Kidney epithelial cell (primary cell): ENCODE measurements around the gene NEK11. TPM values are rescaled to one million over a fixed set of nuclear protein-coding genes. Genes with fewer than 3 reads are reported as not detected.
"Not testable (repeated sequence)": the region's sequence is repeated elsewhere in the genome, so short reads cannot be mapped to it uniquely, and the experiment has no call there.

ENCODE experiments used
- DNase-seq: peaks from one replicate; pipeline ENCODE4 v3.0.0-alpha.2; 2010; ENCODE audit warnings: low read depth
- H3K27me3 ChIP-seq: 2 replicates; pipeline ENCODE4 v1.6.0; 2011; ENCODE audit warnings: low read length; ENCODE audit not compliant: control insufficient read depth, insufficient read depth
- H3K36me3 ChIP-seq: 2 replicates; pipeline ENCODE4 v1.5.1; 2011; ENCODE audit warnings: low read length; ENCODE audit not compliant: control insufficient read depth, insufficient read depth
- H3K4me3 ChIP-seq: 2 replicates; pipeline ENCODE4 v1.5.1; 2011; ENCODE audit warnings: low read depth, mild to moderate bottlenecking, control low read depth, low read length
- total RNA-seq: library from RNA; depleted of rRNA; stranded (reverse); fragments of >200 nt; gene quantifications from 2 replicates; pipeline ENCODE4 v1.2.3, GENCODE V29; 2015
- TF ChIP-seq, protein P1 (sequence below): IDR thresholded peaks from 2 replicates; pipeline ENCODE4 v1.5.1; 2011; ENCODE audit warnings: mild to moderate bottlenecking, moderate library complexity, low read length, control low read depth, inconsistent platforms; ENCODE audit not compliant: insufficient read depth, poor library complexity, severe bottlenecking

Gene NEK11
- total RNA-seq, 1 donor from 2014 or later, result 7.6 TPM

DNA sequence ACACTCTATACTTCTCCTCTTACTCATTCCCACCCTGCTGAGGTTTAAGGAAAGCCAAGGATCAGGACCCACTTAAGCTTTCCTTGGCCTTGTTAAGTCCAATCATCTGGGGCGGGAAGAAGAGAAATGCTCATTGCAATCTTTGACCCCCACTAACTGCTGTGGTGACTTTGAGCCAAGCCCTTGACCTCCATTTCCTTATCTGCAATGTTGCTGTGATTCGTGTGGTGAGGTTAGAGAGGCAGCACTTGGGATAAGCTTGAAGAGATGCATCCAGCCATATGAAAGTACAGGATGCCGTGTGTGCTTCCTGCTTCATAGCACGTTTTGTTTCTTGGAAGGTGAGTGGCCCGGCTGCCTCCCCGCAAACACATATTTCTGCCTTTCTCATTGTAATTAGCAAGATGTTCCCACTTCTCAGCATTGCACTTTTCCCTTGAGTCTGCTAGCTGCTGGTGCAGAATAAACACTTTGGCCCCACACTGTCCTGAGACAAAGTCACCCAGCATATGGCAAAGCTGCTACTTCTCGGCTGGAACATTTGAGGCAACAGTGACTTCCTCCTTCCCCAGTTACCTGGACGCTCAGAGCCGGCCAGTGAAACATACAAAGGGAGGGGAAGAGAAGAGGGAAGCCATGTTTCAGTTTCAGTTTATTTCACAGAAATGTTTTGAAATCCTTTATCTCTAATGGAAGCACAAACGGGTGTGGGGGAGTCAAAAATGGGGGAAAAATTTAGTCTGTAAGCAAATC is 344.4 kb downstream of the NEK11 start:
- Histone ChIP-seq H3K36me3 (peaks cover 2% of the 10 kb centered on the region), H3K27me3 (no peaks in the 10 kb centered on the region), H3K4me3 (no peak overlapping the region)
- DNase-seq, result no peak
- TF ChIP-seq, protein P1, sequence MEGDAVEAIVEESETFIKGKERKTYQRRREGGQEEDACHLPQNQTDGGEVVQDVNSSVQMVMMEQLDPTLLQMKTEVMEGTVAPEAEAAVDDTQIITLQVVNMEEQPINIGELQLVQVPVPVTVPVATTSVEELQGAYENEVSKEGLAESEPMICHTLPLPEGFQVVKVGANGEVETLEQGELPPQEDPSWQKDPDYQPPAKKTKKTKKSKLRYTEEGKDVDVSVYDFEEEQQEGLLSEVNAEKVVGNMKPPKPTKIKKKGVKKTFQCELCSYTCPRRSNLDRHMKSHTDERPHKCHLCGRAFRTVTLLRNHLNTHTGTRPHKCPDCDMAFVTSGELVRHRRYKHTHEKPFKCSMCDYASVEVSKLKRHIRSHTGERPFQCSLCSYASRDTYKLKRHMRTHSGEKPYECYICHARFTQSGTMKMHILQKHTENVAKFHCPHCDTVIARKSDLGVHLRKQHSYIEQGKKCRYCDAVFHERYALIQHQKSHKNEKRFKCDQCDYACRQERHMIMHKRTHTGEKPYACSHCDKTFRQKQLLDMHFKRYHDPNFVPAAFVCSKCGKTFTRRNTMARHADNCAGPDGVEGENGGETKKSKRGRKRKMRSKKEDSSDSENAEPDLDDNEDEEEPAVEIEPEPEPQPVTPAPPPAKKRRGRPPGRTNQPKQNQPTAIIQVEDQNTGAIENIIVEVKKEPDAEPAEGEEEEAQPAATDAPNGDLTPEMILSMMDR, result no peak

DNA sequence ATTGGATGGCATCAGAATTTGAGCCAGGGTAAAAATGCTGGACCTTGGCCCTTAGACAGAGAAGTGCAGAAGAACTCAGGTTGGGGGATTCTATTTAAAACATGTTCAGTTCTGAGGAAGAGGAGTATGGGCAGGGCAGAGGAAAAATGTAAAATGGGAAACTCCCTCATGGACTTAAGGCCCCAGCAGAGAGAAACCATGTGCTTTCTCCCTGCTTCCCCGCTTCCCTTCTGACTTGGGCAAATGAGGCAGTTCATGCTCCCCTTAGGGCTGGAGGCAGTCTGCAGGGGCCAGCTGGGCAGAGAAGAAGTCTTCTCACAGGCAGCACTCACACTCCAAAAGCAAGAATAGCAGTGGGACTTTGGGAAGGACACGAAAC is 345.0 kb downstream of the NEK11 start:
- TF ChIP-seq, protein P1, result no peak
- H3K36me3 ChIP-seq, result peaks cover 2% of the 10 kb centered on the region
- no peak overlapping the region for H3K4me3 ChIP-seq
- no peaks in the 10 kb centered on the region for H3K27me3 ChIP-seq
- no peak for DNase-seq

DNA sequence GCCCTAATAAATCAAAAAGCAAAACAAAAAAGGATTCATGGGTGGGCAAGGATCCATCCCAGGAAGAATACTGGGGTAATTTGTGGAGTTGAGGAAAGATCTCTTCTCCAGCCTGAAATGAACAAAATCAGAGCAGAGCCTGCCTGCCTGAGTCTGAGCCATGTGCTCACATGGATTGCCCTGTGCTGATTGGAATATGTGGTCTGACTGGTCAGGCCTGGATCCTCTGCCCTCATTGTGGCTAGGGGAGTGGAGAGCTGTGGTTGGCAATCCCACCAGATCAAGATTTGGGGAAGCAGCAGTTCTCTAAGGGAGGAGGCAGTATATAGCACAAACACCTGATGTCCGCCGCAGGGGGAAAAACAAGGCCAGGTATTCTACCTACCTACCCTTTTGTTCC is 348.1 kb downstream of the NEK11 start:
- Histone ChIP-seq H3K4me3 (no peak overlapping the region), H3K27me3 (no peaks in the 10 kb centered on the region), H3K36me3 (peaks cover 2% of the 10 kb centered on the region)
- TF ChIP-seq, protein P1, result no peak
- no peak for DNase-seq

DNA sequence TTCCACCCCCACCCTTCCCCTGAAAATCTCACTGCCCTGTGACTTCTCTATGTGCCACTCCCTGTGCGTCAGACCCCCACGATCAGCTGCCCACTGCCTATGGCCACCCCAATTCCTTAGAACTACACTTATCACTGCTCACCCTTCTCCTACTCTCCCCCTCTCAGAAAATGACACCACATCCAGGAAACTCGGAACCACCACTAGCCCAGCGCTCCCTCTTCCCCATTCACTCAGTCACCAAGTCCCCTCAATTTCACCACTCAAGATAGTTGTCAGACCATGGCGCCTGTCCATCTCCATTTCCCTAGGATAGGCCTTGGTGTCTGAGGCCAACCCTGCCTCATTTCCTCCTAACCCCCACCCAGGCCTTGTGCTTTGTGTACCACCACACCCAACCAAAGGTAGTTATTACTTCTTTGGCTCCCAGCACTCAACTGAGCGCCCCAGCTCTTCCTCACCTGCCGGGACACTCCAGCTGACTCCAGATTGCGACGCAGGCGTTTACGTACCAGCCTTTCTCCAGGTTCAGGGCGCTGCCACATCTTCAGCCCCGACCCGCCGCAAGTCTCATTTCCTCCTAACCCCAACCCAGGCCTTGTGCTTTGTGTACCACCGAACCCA is 354.3 kb downstream of the NEK11 start:
- H3K36me3 ChIP-seq, H3K27me3 ChIP-seq, DNase-seq: not testable (repeated sequence)
- peak overlapping the region; percentile 84 for H3K4me3 ChIP-seq

DNA sequence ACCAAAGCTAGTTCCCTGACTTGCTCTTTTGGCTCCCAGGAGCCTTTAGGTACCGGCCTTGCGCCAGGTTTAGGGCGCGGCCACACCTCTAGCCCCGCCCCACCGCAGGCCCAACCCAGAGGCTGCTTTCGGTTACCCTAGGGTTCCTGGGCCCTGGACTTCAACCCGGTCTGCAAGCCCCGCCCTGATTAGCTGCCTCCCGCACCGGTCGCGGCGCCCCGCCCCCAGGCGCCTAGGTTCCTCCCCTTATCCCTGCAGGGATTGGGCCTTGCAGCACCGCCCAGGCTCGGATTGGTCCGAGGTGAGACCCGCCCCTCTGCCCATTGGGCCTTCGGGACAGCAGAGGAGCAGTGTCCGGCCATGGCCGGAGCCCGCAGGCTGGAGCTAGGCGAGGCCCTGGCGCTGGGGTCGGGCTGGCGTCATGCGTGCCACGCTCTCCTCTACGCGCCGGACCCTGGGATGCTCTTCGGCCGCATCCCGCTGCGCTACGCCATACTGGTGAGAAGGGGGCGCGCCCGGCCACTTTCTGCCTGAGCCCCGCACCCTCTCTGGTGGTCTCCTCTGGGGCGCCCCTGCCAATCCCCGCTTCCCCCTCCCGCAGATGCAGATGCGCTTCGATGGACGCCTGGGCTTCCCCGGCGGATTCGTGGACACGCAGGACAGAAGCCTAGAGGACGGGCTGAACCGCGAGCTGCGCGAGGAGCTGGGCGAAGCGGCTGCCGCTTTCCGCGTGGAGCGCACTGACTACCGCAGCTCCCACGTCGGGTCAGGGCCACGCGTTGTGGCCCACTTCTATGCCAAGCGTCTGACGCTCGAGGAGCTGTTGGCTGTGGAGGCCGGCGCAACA is 355.0 kb downstream of the NEK11 start, which contains the start of gene NUDT16:
Gene NUDT16 (plus strand): TSS at position 330 of the 847 bp plus-strand sequence. CDS start 31 bp downstream, at position 361.
- Histone ChIP-seq H3K36me3 (no peaks in the 10 kb centered on the region), H3K4me3 (peak within 1 kb of the TSS; percentile 94), H3K27me3 (no peaks in the 10 kb centered on the region)
- DNase-seq, result peak; percentile 97
- TF ChIP-seq, protein P1, result no peak
